Vagina (tissue), 2 donors: ENCODE measurements around the gene EMD. TPM values are rescaled to one million over a fixed set of nuclear protein-coding genes. Genes with fewer than 3 reads are reported as not detected.

ENCODE experiments used
- DNase-seq, 2 donors: peaks; one replicate each; pipeline ENCODE4 v3.0.0-alpha.2; 2017; ENCODE audit errors: extremely low spot score in 2 of 2
- H3K27ac ChIP-seq: fragments of 200-600 bp; sonication (generic); one replicate; pipeline ENCODE4 v1.5.1; 2019
- H3K27me3 ChIP-seq: fragments of 200-600 bp; sonication (generic); one replicate; pipeline ENCODE4 v1.5.1; 2019
- H3K36me3 ChIP-seq, 2 donors: fragments of 200-600 bp; sonication (generic); one replicate each; pipeline ENCODE4 v1.5.1; 2017 to 2019
- H3K4me1 ChIP-seq: fragments of 200-600 bp; sonication (generic); one replicate; pipeline ENCODE4 v1.5.1; 2019
- H3K4me3 ChIP-seq, 2 donors: fragments of 200-600 bp; sonication (generic); 1 replicate in 1 of 2; 2 replicates in 1 of 2; pipeline ENCODE4 v1.5.1; 2016 to 2019
- H3K9me3 ChIP-seq: fragments of 200-600 bp; sonication (generic); one replicate; pipeline ENCODE4 v1.5.1; 2019
- CTCF ChIP-seq, 3 experiments: fragments of 450-650 bp in 2 of 3; fragments of 200-600 bp in 1 of 3; sonication (generic) in 1 of 3; IDR thresholded peaks; one replicate each; pipeline ENCODE4 v1.5.1; 2017 to 2019; ENCODE audit warnings: antibody characterized with exemption in 3 of 3, mild to moderate bottlenecking in 2 of 3, moderate library complexity in 2 of 3
- POLR2A ChIP-seq, 2 donors: fragments of 450-650 bp; IDR thresholded peaks; one replicate each; pipeline ENCODE4 v1.6.1; 2017; ENCODE audit warnings: antibody characterized with exemption in 2 of 2, mild to moderate bottlenecking in 2 of 2, moderate library complexity in 2 of 2
- POLR2AphosphoS5 ChIP-seq, 2 donors: sonication (generic); formaldehyde crosslinking; IDR thresholded peaks; one replicate each; pipeline ENCODE4 v1.9.0; 2017; ENCODE audit warnings: antibody characterized with exemption in 2 of 2, mild to moderate bottlenecking in 2 of 2, low read depth in 1 of 2; ENCODE audit not compliant: insufficient read depth in 1 of 2
- intact Hi-C: fragments of 100-400 bp; cut with DNase I; formaldehyde crosslinking; loops from one replicate; pipeline ENCODE4 v1.15.1; 2023
- total RNA-seq: library from RNA; depleted of rRNA; stranded (reverse); fragments of >200 nt; gene quantifications from one replicate; pipeline ENCODE4 v1.2.3, GENCODE V29; 2016

EMD gene
- total RNA-seq, 1 donor from 2014 or later = 59.2 TPM

GRCh38 chrX:154370300-154371016 is 8.6 kb upstream of the EMD start:
- intact Hi-C loops = no loop called here
- Histone ChIP-seq H3K27ac (peak overlapping the region; percentile 86), H3K4me3 (peak overlapping the region; percentile 66 to 75), H3K9me3 (no peaks in the 10 kb centered on the region), H3K4me1 (peaks cover 52% of the 10 kb centered on the region), H3K27me3 (no peaks in the 10 kb centered on the region), H3K36me3 (peaks cover 0 to 20% of the 10 kb centered on the region in 2 donors)
- TF ChIP-seq POLR2A (IDR thresholded peaks at IDR 0.05) (no peak), POLR2AphosphoS5 (IDR thresholded peaks at IDR 0.05; ENCODE audit: insufficient read depth in 1 of 2, low read depth in 1 of 2) (no peak), CTCF (IDR thresholded peaks at IDR 0.05) (no peak)
- DNase-seq = no peak

GRCh38 chrX:154371017-154371788 is 7.9 kb upstream of the EMD start:
- H3K4me3 ChIP-seq = peak overlapping the region; percentile 66 to 75
- TF ChIP-seq POLR2AphosphoS5 (IDR thresholded peaks at IDR 0.05; ENCODE audit: insufficient read depth in 1 of 2, low read depth in 1 of 2) (peak; percentile 61 to 97), CTCF (IDR thresholded peaks at IDR 0.05) (no peak), POLR2A (IDR thresholded peaks at IDR 0.05) (peak; percentile 78 to 97)
- H3K4me1 ChIP-seq = peaks cover 45% of the 10 kb centered on the region
- no peaks in the 10 kb centered on the region for H3K9me3 ChIP-seq
- DNase-seq = no peak
- intact Hi-C loops = no loop called here
- H3K27me3 ChIP-seq = no peaks in the 10 kb centered on the region
- H3K36me3 ChIP-seq = peaks cover 0 to 13% of the 10 kb centered on the region in 2 donors
- H3K27ac ChIP-seq = peak overlapping the region; percentile 86

GRCh38 chrX:154371789-154372300 is 7.2 kb upstream of the EMD start:
- Histone ChIP-seq H3K4me1 (peaks cover 39% of the 10 kb centered on the region), H3K27me3 (no peaks in the 10 kb centered on the region), H3K4me3 (peak overlapping the region; percentile 66 to 75), H3K36me3 (peaks cover 0 to 9% of the 10 kb centered on the region in 2 donors), H3K9me3 (no peaks in the 10 kb centered on the region), H3K27ac (peak overlapping the region; percentile 86)
- intact Hi-C loops = no loop called here
- DNase-seq = no peak
- no peak for TF ChIP-seq CTCF (IDR thresholded peaks at IDR 0.05)
- peak in 1 of 2 donors; percentile 30 for TF ChIP-seq POLR2AphosphoS5 (IDR thresholded peaks at IDR 0.05; ENCODE audit: insufficient read depth in 1 of 2, low read depth in 1 of 2)

- Histone ChIP-seq H3K27me3 (no peaks in the 10 kb centered on the region), H3K36me3 (peaks cover 0 to 1% of the 10 kb centered on the region in 2 donors), H3K4me3 (peak overlapping the region; percentile 66 to 75), H3K9me3 (no peaks in the 10 kb centered on the region), H3K4me1 (peaks cover 37% of the 10 kb centered on the region), H3K27ac (peak overlapping the region; percentile 86)
- TF ChIP-seq CTCF (IDR thresholded peaks at IDR 0.05) (no peak), POLR2A (IDR thresholded peaks at IDR 0.05) (no peak), POLR2AphosphoS5 (IDR thresholded peaks at IDR 0.05; ENCODE audit: insufficient read depth in 1 of 2, low read depth in 1 of 2) (no peak)
- intact Hi-C loops = no loop called here
- no peak for DNase-seq
Measured at GRCh38 chrX:154372612-154373022, 6.5 kb upstream of the EMD start.
